Type B pancreatic cell (in vitro differentiated cells): ENCODE results near the gene SOX18. TPM values are rescaled to one million over a fixed set of nuclear protein-coding genes. Genes with fewer than 3 reads are reported as not detected.

ENCODE experiments used
- DNase-seq: peaks from one replicate; pipeline ENCODE4 v3.0.0; 2021; ENCODE audit warnings: mixed read lengths; ENCODE audit not compliant: unreplicated experiment; ENCODE audit errors: extremely low spot score
- H3K27ac Mint-ChIP-seq: 2 replicates; pipeline ENCODE4 v1.8.0; 2021; ENCODE audit warnings: mild to moderate bottlenecking, mixed read lengths
- H3K27me3 Mint-ChIP-seq: 2 replicates; pipeline ENCODE4 v1.8.0; 2021; ENCODE audit warnings: mixed read lengths
- H3K36me3 Mint-ChIP-seq: 2 replicates; pipeline ENCODE4 v1.8.0; 2021; ENCODE audit warnings: mixed read lengths
- H3K4me1 Mint-ChIP-seq: one replicate; pipeline ENCODE4 v1.8.0; 2021; ENCODE audit warnings: mixed read lengths; ENCODE audit not compliant: unreplicated experiment
- H3K4me3 Mint-ChIP-seq: 2 replicates; pipeline ENCODE4 v1.8.0; 2021; ENCODE audit warnings: mild to moderate bottlenecking, mixed read lengths
- H3K9me3 Mint-ChIP-seq: 2 replicates; pipeline ENCODE4 v1.8.0; 2021; ENCODE audit warnings: mixed read lengths
- CTCF ChIP-seq: fragments of 200-600 bp; sonication (generic); conservative IDR thresholded peaks from 2 replicates; pipeline ENCODE4 v1.5.0; 2021; ENCODE audit warnings: antibody characterized with exemption, mild to moderate bottlenecking
- long read RNA-seq: library from polyadenylated mRNA; unstranded; transcript quantifications from one replicate; pipeline ENCODE4 v2.0.0, GENCODE V29; 2020
- total RNA-seq: library from RNA; stranded (reverse); gene quantifications from 2 replicates; pipeline ENCODE4 v1.2.1, GENCODE V29; 2021; ENCODE audit warnings: low replicate concordance

SOX18 gene
- total RNA-seq: 0.72 and 1.2 TPM in 2 replicates
- long read RNA-seq: 0 reads

- no peak within 1 kb of the TSS for H3K27ac Mint-ChIP-seq
- H3K4me3 Mint-ChIP-seq: peak within 1 kb of the TSS; percentile 69
- H3K4me1 Mint-ChIP-seq: peaks cover 12% of the 10 kb centered on the region
- TF ChIP-seq CTCF: no peak
- peaks cover 66% of the 10 kb centered on the region for H3K27me3 Mint-ChIP-seq
- no peak for DNase-seq
- H3K36me3 Mint-ChIP-seq: no peaks in the 10 kb centered on the region
- H3K9me3 Mint-ChIP-seq: no peaks in the 10 kb centered on the region
Observed at GRCh38 chr20:64049060-64049877, at the start of gene SOX18. Gene SOX18 (minus strand): TSS chr20:64049639. CDS start chr20:64049516, 123 bp downstream.

GRCh38 chr20:64098471-64099013 is 49.1 kb upstream of the SOX18 start:
- Mint-ChIP-seq H3K36me3 (no peaks in the 10 kb centered on the region), H3K9me3 (no peaks in the 10 kb centered on the region), H3K4me1 (peaks cover 2% of the 10 kb centered on the region), H3K27ac (no peak overlapping the region), H3K4me3 (no peak overlapping the region), H3K27me3 (peaks cover 27% of the 10 kb centered on the region)
- DNase-seq: no peak
- no peak for TF ChIP-seq CTCF

GRCh38 chr20:64096535-64096934 is 47.1 kb upstream of the SOX18 start:
- no peak for TF ChIP-seq CTCF
- no peaks in the 10 kb centered on the region for H3K36me3 Mint-ChIP-seq
- H3K27me3 Mint-ChIP-seq: peaks cover 23% of the 10 kb centered on the region
- no peak overlapping the region for H3K4me3 Mint-ChIP-seq
- H3K4me1 Mint-ChIP-seq: no peaks in the 10 kb centered on the region
- no peak overlapping the region for H3K27ac Mint-ChIP-seq
- no peak for DNase-seq
- H3K9me3 Mint-ChIP-seq: no peaks in the 10 kb centered on the region

GRCh38 chr20:64095927-64096326 is 46.5 kb upstream of the SOX18 start:
- Mint-ChIP-seq H3K4me3 (no peak overlapping the region), H3K4me1 (no peaks in the 10 kb centered on the region), H3K36me3 (no peaks in the 10 kb centered on the region), H3K27me3 (peaks cover 18% of the 10 kb centered on the region), H3K27ac (no peak overlapping the region), H3K9me3 (no peaks in the 10 kb centered on the region)
- no peak for DNase-seq
- no peak for TF ChIP-seq CTCF

GRCh38 chr20:64095455-64095854 is 46.0 kb upstream of the SOX18 start:
- Mint-ChIP-seq H3K27ac (no peak overlapping the region), H3K27me3 (peaks cover 14% of the 10 kb centered on the region), H3K4me1 (no peaks in the 10 kb centered on the region), H3K4me3 (no peak overlapping the region), H3K9me3 (no peaks in the 10 kb centered on the region), H3K36me3 (no peaks in the 10 kb centered on the region)
- no peak for TF ChIP-seq CTCF
- DNase-seq: no peak
